Fibroblast of lung (primary cell): ENCODE measurements around the gene ARF1. TPM values are rescaled to one million over a fixed set of nuclear protein-coding genes. Genes with fewer than 3 reads are reported as not detected.
A peak's percentile ranks its signal among the peaks of the same experiment; 100 is the strongest.

Experiments used
- DNase-seq, 2 donors: peaks; one replicate each; pipeline versions ENCODE4 v3.0.0 to v3.0.0-alpha.2; 2010; ENCODE audit warnings: low read depth in 2 of 2
- H2AFZ ChIP-seq: 2 replicates; pipeline ENCODE4 v1.5.1; 2012; ENCODE audit warnings: low read length, control low read depth, inconsistent platforms
- H3K27ac ChIP-seq: 2 replicates; pipeline ENCODE4 v1.5.1; 2011; ENCODE audit warnings: low read length, control low read depth; ENCODE audit not compliant: insufficient read depth
- H3K27me3 ChIP-seq: 2 replicates; pipeline ENCODE4 v1.5.1; 2011; ENCODE audit warnings: mild to moderate bottlenecking, low read length; ENCODE audit not compliant: control insufficient read depth, insufficient read depth
- H3K36me3 ChIP-seq: 2 replicates; pipeline ENCODE4 v1.5.1; 2011; ENCODE audit warnings: low read length; ENCODE audit not compliant: control insufficient read depth, insufficient read depth
- H3K4me1 ChIP-seq: 2 replicates; pipeline ENCODE4 v1.5.1; 2011; ENCODE audit warnings: low read length; ENCODE audit not compliant: control insufficient read depth, insufficient read depth; ENCODE audit errors: extremely low read depth
- H3K4me2 ChIP-seq: 2 replicates; pipeline ENCODE4 v1.5.1; 2011; ENCODE audit warnings: low read length, control low read depth; ENCODE audit not compliant: insufficient read depth; ENCODE audit errors: extremely low read depth
- H3K4me3 ChIP-seq, 4 experiments: fragments of 200-600 bp in 1 of 4; sonication (generic) in 1 of 4; replicated peaks in 1 of 4; 2 replicates each; pipeline ENCODE4 v1.5.1; 2011 to 2016; ENCODE audit warnings: low read length in 4 of 4, low read depth in 3 of 4, mild to moderate bottlenecking in 3 of 4, control low read depth in 2 of 4, inconsistent platforms in 1 of 4, mixed read lengths in 1 of 4; ENCODE audit not compliant: insufficient read depth in 1 of 4; ENCODE audit errors: control extremely low read depth in 1 of 4
- H3K79me2 ChIP-seq: 2 replicates; pipeline ENCODE4 v1.5.1; 2012; ENCODE audit warnings: mild to moderate bottlenecking, low read length, inconsistent platforms; ENCODE audit not compliant: control insufficient read depth, insufficient read depth
- H3K9ac ChIP-seq: 2 replicates; pipeline ENCODE4 v1.5.1; 2011; ENCODE audit warnings: mild to moderate bottlenecking, low read length, control low read depth; ENCODE audit not compliant: insufficient read depth
- H3K9me3 ChIP-seq: 2 replicates; pipeline ENCODE4 v1.5.1; 2012; ENCODE audit warnings: low read depth, low read length; ENCODE audit not compliant: control insufficient read depth, insufficient read depth
- H4K20me1 ChIP-seq: 2 replicates; pipeline ENCODE4 v1.5.1; 2011; ENCODE audit warnings: low read length; ENCODE audit not compliant: control insufficient read depth, insufficient read depth; ENCODE audit errors: extremely low read depth
- CTCF ChIP-seq, 2 donors: IDR thresholded peaks in 1 of 2; conservative IDR thresholded peaks in 1 of 2; 1 replicate in 1 of 2; 2 replicates in 1 of 2; pipeline ENCODE4 v1.5.1; 2011 to 2012; ENCODE audit warnings: low read length in 2 of 2, control low read depth in 1 of 2, inconsistent platforms in 1 of 2, low read depth in 1 of 2, mild to moderate bottlenecking in 1 of 2
- EZH2 ChIP-seq: IDR thresholded peaks from 2 replicates; pipeline ENCODE4 v1.5.1; 2012; ENCODE audit warnings: low read length, control low read depth, mild to moderate bottlenecking; ENCODE audit errors: missing control alignments
- polyA plus RNA-seq, 2 donors: library from polyadenylated mRNA; depleted of rRNA in 1 of 2; stranded (reverse) in 1 of 2; unstranded in 1 of 2; fragments of >200 nt; gene quantifications; 2 replicates each; pipeline ENCODE4 v1.2.1, GENCODE V29; 2011 to 2012; ENCODE audit warnings: missing spikeins in 1 of 2
- total RNA-seq: library from RNA; depleted of rRNA; stranded (reverse); fragments of >200 nt; gene quantifications from 2 replicates; pipeline ENCODE4 v1.2.1, GENCODE V29; 2014

ARF1 gene
- total and polyA plus RNA-seq, 2 donors (not counting 1 experiment from before 2014, with no cell fraction given): 261 to 546 TPM

- H3K36me3 ChIP-seq: peaks cover 20% of the 10 kb centered on the region
- no peak overlapping the region for H3K4me3 ChIP-seq
- H3K27ac ChIP-seq: peak overlapping the region; percentile 54
- H3K4me1 ChIP-seq: peaks cover 34% of the 10 kb centered on the region
- DNase-seq: peak in 1 of 2 donors; percentile 52
- H3K9ac ChIP-seq: no peak overlapping the region
- no peak for TF ChIP-seq EZH2
- TF ChIP-seq CTCF (conservative IDR thresholded peaks at IDR 0.05 in 1 of 2, IDR thresholded peaks at IDR 0.05 in 1 of 2; ENCODE audit: low read depth in 1 of 2, low read length in 2 of 2): no peak
- peaks cover 29% of the 10 kb centered on the region for H4K20me1 ChIP-seq
- no peak overlapping the region for H3K4me2 ChIP-seq
- no peaks in the 10 kb centered on the region for H3K27me3 ChIP-seq
- no peaks in the 10 kb centered on the region for H3K9me3 ChIP-seq
- peaks cover 100% of the 10 kb centered on the region for H3K79me2 ChIP-seq
- H2AFZ ChIP-seq: no peak overlapping the region
These were observed 6.3 kb downstream of the ARF1 start for GRCh38 chr1:228088586-228089498.

- H3K4me3 ChIP-seq: no peak overlapping the region
- H3K9me3 ChIP-seq: no peaks in the 10 kb centered on the region
- H3K36me3 ChIP-seq: peaks cover 23% of the 10 kb centered on the region
- DNase-seq: no peak
- no peak overlapping the region for H3K27ac ChIP-seq
- no peak overlapping the region for H2AFZ ChIP-seq
- peaks cover 100% of the 10 kb centered on the region for H3K79me2 ChIP-seq
- peaks cover 32% of the 10 kb centered on the region for H3K4me1 ChIP-seq
- H3K27me3 ChIP-seq: no peaks in the 10 kb centered on the region
- TF ChIP-seq CTCF (conservative IDR thresholded peaks at IDR 0.05 in 1 of 2, IDR thresholded peaks at IDR 0.05 in 1 of 2; ENCODE audit: low read depth in 1 of 2, low read length in 2 of 2) (no peak), EZH2 (no peak)
- H4K20me1 ChIP-seq: peaks cover 29% of the 10 kb centered on the region
- no peak overlapping the region for H3K4me2 ChIP-seq
- H3K9ac ChIP-seq: no peak overlapping the region
These were observed 7.2 kb downstream of the ARF1 start for GRCh38 chr1:228089519-228090380.

- Histone ChIP-seq H3K4me3 (no peak overlapping the region), H4K20me1 (peaks cover 26% of the 10 kb centered on the region), H3K36me3 (peaks cover 21% of the 10 kb centered on the region), H3K9me3 (no peaks in the 10 kb centered on the region), H3K9ac (no peak overlapping the region), H2AFZ (no peak overlapping the region), H3K4me1 (peaks cover 24% of the 10 kb centered on the region), H3K27ac (no peak overlapping the region), H3K27me3 (no peaks in the 10 kb centered on the region), H3K79me2 (peaks cover 100% of the 10 kb centered on the region), H3K4me2 (no peak overlapping the region)
- DNase-seq: peak; percentile 17 to 30
- no peak for TF ChIP-seq CTCF (conservative IDR thresholded peaks at IDR 0.05 in 1 of 2, IDR thresholded peaks at IDR 0.05 in 1 of 2; ENCODE audit: low read depth in 1 of 2, low read length in 2 of 2)
- TF ChIP-seq EZH2: no peak
These were observed 8.1 kb downstream of the ARF1 start for GRCh38 chr1:228090613-228091081.
